WTC11 (cell line): Measurements from ENCODE around the gene C3orf70. TPM values are rescaled to one million over a fixed set of nuclear protein-coding genes. Genes with fewer than 3 reads are reported as not detected.

Experiments used
- ATAC-seq: fragments of 200-7000 bp; cut with Tn5 transposase; 2 replicates; pipeline ENCODE4 v1.10.0; 2021; ENCODE audit warnings: mild to moderate bottlenecking, moderate library complexity
- CTCF ChIA-PET: fragments of 300-600 bp; sonication (Branson Sonifier 250); formaldehyde crosslinking; loops from one replicate; lab custom pipeline; 2021; ENCODE audit warnings: antibody characterized with exemption; lab: Charles Lee
- POLR2A ChIA-PET: fragments of 350-600 bp; sonication (Branson Sonifier 250); formaldehyde crosslinking; loops from one replicate; lab custom pipeline; 2021; ENCODE audit warnings: antibody characterized with exemption; lab: Charles Lee
- DNase-seq: peaks from one replicate; pipeline ENCODE4 v3.0.0; 2021; ENCODE audit warnings: low spot score
- H3K27ac Mint-ChIP-seq: 2 replicates; pipeline ENCODE4 v1.8.0; 2021; ENCODE audit warnings: mixed read lengths
- H3K27me3 Mint-ChIP-seq: 2 replicates; pipeline ENCODE4 v1.8.0; 2021; ENCODE audit warnings: low read depth, mild to moderate bottlenecking, moderate library complexity, mixed read lengths
- H3K36me3 Mint-ChIP-seq: 2 replicates; pipeline ENCODE4 v1.8.0; 2021; ENCODE audit warnings: mixed read lengths
- H3K4me1 Mint-ChIP-seq: 2 replicates; pipeline ENCODE4 v1.8.0; 2022; ENCODE audit warnings: mixed read lengths
- H3K4me3 Mint-ChIP-seq: 2 replicates; pipeline ENCODE4 v1.8.0; 2021; ENCODE audit warnings: mild to moderate bottlenecking, moderate library complexity, mixed read lengths
- H3K9me3 Mint-ChIP-seq: 2 replicates; pipeline ENCODE4 v1.8.0; 2021; ENCODE audit warnings: mixed read lengths
- ATF3 ChIP-seq: sonication (generic); formaldehyde crosslinking; conservative IDR thresholded peaks from 2 replicates; pipeline ENCODE4 v1.8.1; 2022; ENCODE audit warnings: mild to moderate bottlenecking, missing genetic modification reagents
- CTCF ChIP-seq: fragments of 200-600 bp; IDR thresholded peaks from 2 replicates; pipeline ENCODE4 v1.8.0; 2022; ENCODE audit warnings: antibody characterized with exemption
- ESRRA ChIP-seq: sonication (generic); formaldehyde crosslinking; IDR thresholded peaks from 2 replicates; pipeline ENCODE4 v1.8.1; 2022; ENCODE audit warnings: mild to moderate bottlenecking, missing genetic modification reagents, borderline replicate concordance
- FOXK1 ChIP-seq: sonication (generic); formaldehyde crosslinking; IDR thresholded peaks from 2 replicates; pipeline ENCODE4 v1.8.0; 2022; ENCODE audit warnings: mild to moderate bottlenecking, moderate library complexity, missing genetic modification reagents
- GRHL2 ChIP-seq: fragments of 250-450 bp; sonication (Bioruptor Pico); IDR thresholded peaks from 2 replicates; pipeline ENCODE4 v1.8.0; 2022; ENCODE audit warnings: mild to moderate bottlenecking, moderate library complexity; ENCODE audit not compliant: insufficient replicate concordance, severe bottlenecking
- GTF2I ChIP-seq: fragments of 250-450 bp; sonication (Bioruptor Pico); conservative IDR thresholded peaks from 2 replicates; pipeline ENCODE4 v1.4.0; 2021; ENCODE audit warnings: mild to moderate bottlenecking
- HMGA2 ChIP-seq: fragments of 250-450 bp; sonication (Bioruptor Pico); IDR thresholded peaks from 2 replicates; pipeline ENCODE4 v1.4.0; 2021; ENCODE audit warnings: mild to moderate bottlenecking, moderate library complexity
- MLX ChIP-seq: sonication (generic); formaldehyde crosslinking; IDR thresholded peaks from 2 replicates; pipeline ENCODE4 v1.8.1; 2023; ENCODE audit warnings: mild to moderate bottlenecking, missing genetic modification reagents, moderate library complexity
- NFATC4 ChIP-seq: fragments of 250-450 bp; sonication (Bioruptor Pico); IDR thresholded peaks from 2 replicates; pipeline ENCODE4 v1.9.0; 2021; ENCODE audit warnings: mild to moderate bottlenecking
- NFYB ChIP-seq: sonication (generic); formaldehyde crosslinking; conservative IDR thresholded peaks from 2 replicates; pipeline ENCODE4 v1.8.0; 2022; ENCODE audit warnings: low read depth, missing genetic modification reagents
- NR3C1 ChIP-seq: sonication (generic); formaldehyde crosslinking; conservative IDR thresholded peaks from 2 replicates; pipeline ENCODE4 v1.8.1; 2023; ENCODE audit warnings: low read depth, mild to moderate bottlenecking, missing genetic modification reagents
- SMAD4 ChIP-seq: sonication (generic); formaldehyde crosslinking; IDR thresholded peaks from 2 replicates; pipeline ENCODE4 v1.8.0; 2022; ENCODE audit warnings: mild to moderate bottlenecking, missing genetic modification reagents
- SP1 ChIP-seq: sonication (generic); formaldehyde crosslinking; conservative IDR thresholded peaks from 2 replicates; pipeline ENCODE4 v1.8.1; 2022; ENCODE audit warnings: missing genetic modification reagents
- STAT6 ChIP-seq: sonication (generic); formaldehyde crosslinking; conservative IDR thresholded peaks from 2 replicates; pipeline ENCODE4 v1.8.1; 2023; ENCODE audit warnings: mild to moderate bottlenecking, low read depth, missing genetic modification reagents, moderate library complexity
- TP53 ChIP-seq: sonication (generic); formaldehyde crosslinking; IDR thresholded peaks from 2 replicates; pipeline ENCODE4 v1.8.1; 2023; ENCODE audit warnings: mild to moderate bottlenecking, missing genetic modification reagents
- USF2 ChIP-seq: sonication (generic); formaldehyde crosslinking; IDR thresholded peaks from 2 replicates; pipeline ENCODE4 v1.8.1; 2023; ENCODE audit warnings: mild to moderate bottlenecking, missing genetic modification reagents, moderate library complexity
- ZNF219 ChIP-seq: sonication (generic); formaldehyde crosslinking; IDR thresholded peaks from 2 replicates; pipeline ENCODE4 v1.8.0; 2023; ENCODE audit warnings: missing genetic modification reagents, mild to moderate bottlenecking, borderline replicate concordance
- ZNF396 ChIP-seq: fragments of 250-450 bp; sonication (Bioruptor Pico); IDR thresholded peaks from 2 replicates; pipeline ENCODE4 v1.8.0; 2021; ENCODE audit warnings: mild to moderate bottlenecking, moderate library complexity, borderline replicate concordance
- ZNF425 ChIP-seq: fragments of 250-450 bp; sonication (Bioruptor Pico); conservative IDR thresholded peaks from 2 replicates; pipeline ENCODE4 v1.9.0; 2021; ENCODE audit warnings: mild to moderate bottlenecking
- ZSCAN18 ChIP-seq: fragments of 250-450 bp; sonication (Bioruptor Pico); IDR thresholded peaks from 2 replicates; pipeline ENCODE4 v2.1.2; 2022; ENCODE audit warnings: mild to moderate bottlenecking, moderate library complexity
- total RNA-seq: library from RNA; stranded (reverse); gene quantifications from 3 replicates; pipeline ENCODE4 v1.2.3, GENCODE V29; 2021

C3orf70 gene
- total RNA-seq, 1 experiment from 2014 or later = 0.70 TPM

GRCh38 chr3:185144784-185145183 is 8.1 kb downstream of the C3orf70 start:
- POLR2A ChIA-PET = no interaction called here
- peaks cover 9% of the 10 kb centered on the region for H3K27me3 Mint-ChIP-seq
- peaks cover 3% of the 10 kb centered on the region for H3K9me3 Mint-ChIP-seq
- no peak overlapping the region for H3K27ac Mint-ChIP-seq
- DNase-seq = no peak
- CTCF ChIA-PET = no interaction called here
- H3K4me3 Mint-ChIP-seq = no peak overlapping the region
- TF ChIP-seq STAT6 (no peak), TP53 (CRISPR knock-in tag) (no peak), GRHL2 (CRISPR knock-in tag) (no peak), ZSCAN18 (no peak), NFYB (CRISPR knock-in tag) (no peak), USF2 (CRISPR knock-in tag) (no peak), CTCF (no peak), ZNF219 (CRISPR knock-in tag) (no peak), ZNF396 (no peak), ATF3 (CRISPR knock-in tag) (no peak), HMGA2 (CRISPR knock-in tag) (no peak), NR3C1 (no peak)
- ATAC-seq = no peak
- no peaks in the 10 kb centered on the region for H3K4me1 Mint-ChIP-seq
- H3K36me3 Mint-ChIP-seq = no peaks in the 10 kb centered on the region

- POLR2A ChIA-PET = no interaction called here
- H3K27ac Mint-ChIP-seq = no peak overlapping the region
- ATAC-seq = no peak
- TF ChIP-seq GTF2I (CRISPR knock-in tag) = no peak
- TF ChIP-seq NFATC4 (CRISPR knock-in tag) = no peak
- TF ChIP-seq ZSCAN18 = no peak
- TF ChIP-seq ESRRA (CRISPR knock-in tag) = no peak
- no peak for TF ChIP-seq MLX (CRISPR knock-in tag)
- TF ChIP-seq SP1 = no peak
- no peak for TF ChIP-seq SMAD4 (CRISPR knock-in tag)
- no peak for TF ChIP-seq HMGA2 (CRISPR knock-in tag)
- TF ChIP-seq FOXK1 (CRISPR knock-in tag) = no peak
- TF ChIP-seq ZNF425 (CRISPR knock-in tag) = no peak
- TF ChIP-seq ATF3 (CRISPR knock-in tag) = no peak
Measured at GRCh38 chr3:185137821-185138220, 15.0 kb downstream of the C3orf70 start.

More at GRCh38 chr3:185137821-185138220, 15.0 kb downstream of the C3orf70 start:
- Mint-ChIP-seq H3K27me3 (no peaks in the 10 kb centered on the region), H3K36me3 (no peaks in the 10 kb centered on the region), H3K4me3 (no peak overlapping the region), H3K4me1 (no peaks in the 10 kb centered on the region), H3K9me3 (no peaks in the 10 kb centered on the region; the same call in 1 of the 2 replicates)
- no peak for DNase-seq
- CTCF ChIA-PET = interaction anchor here (0.6 kb wide), 1 partner anchor 16 kb away, joined by 3 read pairs; no protein-coding TSS in a partner anchor
